CD4-positive, alpha-beta T cell treated with Interleukin-6 for 4 hours (primary cell): ENCODE data around the gene FAM222B.
"Not testable (repeated sequence)": the region's sequence is repeated elsewhere in the genome, so short reads cannot be mapped to it uniquely, and the experiment has no call there.

ENCODE experiments used
- DNase-seq: peaks from one replicate; pipeline ENCODE4 v3.0.0-alpha.2; 2020; ENCODE audit warnings: mixed read lengths

Gene FAM222B, protein sequence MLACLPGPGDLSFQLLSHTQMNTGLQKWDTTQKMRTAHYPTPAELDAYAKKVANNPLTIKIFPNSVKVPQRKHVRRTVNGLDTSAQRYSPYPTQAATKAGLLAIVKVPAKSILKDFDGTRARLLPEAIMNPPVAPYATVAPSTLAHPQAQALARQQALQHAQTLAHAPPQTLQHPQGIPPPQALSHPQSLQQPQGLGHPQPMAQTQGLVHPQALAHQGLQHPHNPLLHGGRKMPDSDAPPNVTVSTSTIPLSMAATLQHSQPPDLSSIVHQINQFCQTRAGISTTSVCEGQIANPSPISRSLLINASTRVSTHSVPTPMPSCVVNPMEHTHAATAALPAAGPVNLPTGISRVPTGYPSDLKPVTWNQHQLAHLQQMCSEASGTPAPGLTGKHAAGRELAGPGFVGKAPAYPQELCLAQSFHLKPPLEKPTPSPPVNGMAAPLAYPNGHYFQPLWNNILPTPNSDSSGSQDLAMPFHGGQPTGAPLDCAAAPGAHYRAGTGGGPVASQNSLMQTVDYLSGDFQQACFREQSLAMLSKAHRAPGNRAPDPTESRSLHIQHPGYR

DNA sequence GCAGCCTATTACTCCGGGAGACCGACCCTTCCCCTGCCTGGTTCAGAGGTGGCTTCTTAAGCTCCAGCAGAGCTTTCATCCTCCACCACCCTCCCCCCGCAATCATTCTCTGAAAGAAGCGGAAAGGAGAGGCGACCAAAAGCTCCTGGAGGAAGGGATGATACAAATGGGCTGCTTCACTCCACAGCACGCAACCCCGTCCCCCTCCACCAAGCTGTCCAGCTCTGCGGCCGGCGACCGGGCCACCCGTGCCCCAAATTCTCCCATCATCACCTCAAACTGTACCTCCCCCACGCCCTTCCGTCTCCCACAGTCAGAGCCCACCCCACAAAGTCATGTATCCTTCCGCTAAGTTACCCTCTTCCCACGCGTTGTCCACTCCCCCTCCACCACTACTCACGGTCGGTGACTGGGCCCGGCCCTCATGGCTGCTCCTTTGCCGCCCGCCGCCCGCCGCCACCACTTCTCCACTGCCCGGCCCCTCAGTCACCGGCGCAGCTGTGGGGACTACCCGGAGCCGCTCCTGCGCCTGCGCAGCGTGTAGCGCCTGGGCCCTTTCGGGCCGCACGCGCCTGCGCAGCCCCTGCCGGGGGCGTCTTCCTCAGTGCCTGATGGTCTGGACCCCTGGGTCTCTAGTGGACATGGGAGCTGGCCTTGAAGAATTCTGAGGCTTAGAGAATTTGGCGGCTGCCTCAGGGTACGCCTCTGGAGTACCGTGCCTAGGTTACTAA lies at the start of gene FAM222B:
FAM222B (minus strand) TSS at position 509 of the 731 bp plus-strand sequence. CDS start 76,123 bp downstream, outside the sequence.
- peak; percentile 87 for DNase-seq

GRCh38 chr17:28892024-28892423 lies 49.4 kb upstream of the FAM222B start:
- no peak for DNase-seq

GRCh38 chr17:28891201-28891600 lies 48.6 kb upstream of the FAM222B start:
- DNase-seq = no peak

DNA sequence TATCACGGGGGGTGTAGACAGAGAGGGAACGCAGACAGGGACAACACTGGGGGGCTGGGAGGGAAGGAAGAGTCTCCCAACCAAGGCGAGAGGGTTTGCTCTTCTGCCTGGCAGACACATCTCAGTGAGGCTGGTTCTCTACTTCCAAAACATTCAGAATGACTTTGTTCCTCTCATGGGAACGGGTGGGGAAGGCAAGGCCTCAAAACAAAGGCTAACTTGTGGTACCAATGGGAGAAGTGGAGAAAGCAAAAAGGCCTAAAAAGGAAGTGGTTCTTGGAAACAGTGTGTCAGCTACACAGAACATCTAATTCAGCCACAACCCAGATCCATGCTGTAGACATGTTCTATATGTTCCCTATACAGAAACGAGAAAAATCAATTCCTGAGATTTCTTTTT lies 47.4 kb upstream of the FAM222B start:
- DNase-seq = no peak

DNA sequence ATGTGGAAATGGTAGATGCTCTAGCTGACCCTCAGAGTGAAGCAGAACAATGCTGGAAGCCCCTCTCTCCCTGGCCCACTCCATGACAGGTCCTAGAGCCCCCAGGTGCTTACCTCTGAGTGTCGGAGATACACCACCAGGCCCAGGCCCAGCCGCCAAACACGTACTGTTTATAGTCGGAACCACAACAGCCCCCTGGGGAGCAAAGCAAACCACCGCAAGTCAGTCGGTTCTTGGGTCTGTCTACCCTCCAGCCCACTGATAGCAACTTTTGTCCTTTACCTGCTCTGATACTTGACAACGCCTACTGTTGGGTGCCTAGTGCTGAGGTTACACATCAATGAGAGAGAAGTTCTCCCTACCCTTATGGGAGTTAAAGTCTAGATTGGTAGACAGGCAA lies 46.2 kb upstream of the FAM222B start:
- DNase-seq = no peak

GRCh38 chr17:28887871-28888471 lies 45.4 kb upstream of the FAM222B start:
- no peak for DNase-seq

- DNase-seq = no peak
Observed at GRCh38 chr17:28885951-28886350, 43.4 kb upstream of the FAM222B start.

DNA sequence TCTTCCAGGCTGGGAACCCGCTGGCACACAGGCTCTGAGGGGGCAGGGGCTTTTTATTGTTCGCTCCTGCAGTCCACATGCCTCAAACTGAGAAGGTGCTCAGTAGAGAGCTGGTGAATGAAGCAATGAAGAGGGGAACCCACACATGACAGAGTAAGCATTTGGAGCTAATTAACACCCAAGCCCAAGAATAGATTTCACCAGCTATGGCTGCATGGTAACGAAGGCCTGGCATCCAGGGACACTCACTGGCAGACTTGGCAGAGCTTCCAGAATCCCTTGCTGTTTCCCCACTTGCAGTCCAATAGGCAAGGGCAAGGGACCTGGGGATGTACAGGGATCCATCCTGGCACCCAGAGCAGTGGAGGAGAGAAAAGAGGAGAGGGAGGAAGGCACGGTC lies 42.8 kb upstream of the FAM222B start:
- no peak for DNase-seq

- DNase-seq = no peak
Observed at GRCh38 chr17:28883967-28884702, 41.5 kb upstream of the FAM222B start.

- no peak for DNase-seq
Observed at GRCh38 chr17:28882154-28882895, 39.7 kb upstream of the FAM222B start.

DNA sequence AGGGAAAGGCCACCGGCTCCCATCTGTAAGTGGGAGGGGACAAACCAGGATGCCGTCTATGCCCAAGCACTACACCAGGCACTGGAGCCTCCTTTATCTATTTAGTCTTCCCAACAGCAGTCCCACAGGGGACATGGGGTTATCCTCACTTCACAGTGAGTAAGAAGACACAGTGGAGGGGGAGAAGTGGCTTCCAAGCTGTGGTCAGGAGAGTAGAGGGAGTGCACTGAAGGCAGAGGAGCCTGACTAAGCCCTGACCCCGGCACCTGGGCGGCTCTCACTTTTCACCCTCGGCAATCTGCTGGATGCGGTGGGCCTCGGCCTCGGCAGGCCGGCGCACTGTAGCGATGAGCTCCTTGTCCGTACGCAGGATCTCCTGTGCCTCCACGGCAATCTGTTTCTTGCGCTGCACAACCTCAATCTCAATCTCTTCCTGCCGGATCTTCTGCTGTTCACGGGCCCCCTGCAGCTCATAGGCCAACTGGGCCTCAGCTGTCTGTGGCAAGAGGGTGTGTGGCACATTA lies 39.0 kb upstream of the FAM222B start:
- DNase-seq = no peak

GRCh38 chr17:28880572-28880945 lies 38.0 kb upstream of the FAM222B start:
- DNase-seq = no peak

DNA sequence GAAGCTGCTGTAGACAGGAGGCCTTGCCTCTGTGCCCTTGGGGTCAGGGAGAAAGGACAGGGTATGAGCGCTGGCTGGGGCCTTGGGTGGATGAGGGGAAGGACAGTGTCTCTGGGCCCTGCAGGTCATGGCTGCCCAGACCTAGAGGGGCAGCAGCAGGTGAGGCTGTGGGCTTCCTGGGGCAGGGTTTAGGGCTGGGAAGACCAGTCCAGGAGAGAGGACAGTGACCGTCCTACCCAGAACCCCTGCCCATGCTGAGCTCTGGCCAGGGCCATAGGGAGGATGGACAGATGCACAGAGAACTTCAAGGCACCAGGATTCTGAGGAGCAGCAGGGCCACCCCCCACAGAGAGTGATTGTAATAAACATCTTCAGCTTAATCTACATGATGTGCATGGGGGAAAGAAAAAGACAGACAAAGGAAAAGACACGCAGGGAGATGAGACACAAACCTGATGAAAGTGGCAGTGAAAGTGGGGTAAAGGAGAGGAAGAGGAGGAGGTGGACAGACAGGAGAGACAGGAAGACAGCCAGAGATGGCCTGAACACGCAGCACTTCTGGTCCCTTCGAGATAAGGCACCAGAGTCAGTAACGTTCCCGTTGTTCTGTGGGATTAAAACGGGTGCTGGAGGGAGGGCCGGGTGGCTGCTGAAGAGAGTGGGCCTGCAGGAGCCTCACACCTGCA lies 37.4 kb upstream of the FAM222B start:
- DNase-seq = no peak

GRCh38 chr17:28878981-28879380 lies 36.4 kb upstream of the FAM222B start:
- no peak for DNase-seq

GRCh38 chr17:28878158-28878910 lies 35.7 kb upstream of the FAM222B start:
- DNase-seq = no peak

GRCh38 chr17:28877150-28877711 lies 34.6 kb upstream of the FAM222B start:
- DNase-seq = not testable (repeated sequence)

DNA sequence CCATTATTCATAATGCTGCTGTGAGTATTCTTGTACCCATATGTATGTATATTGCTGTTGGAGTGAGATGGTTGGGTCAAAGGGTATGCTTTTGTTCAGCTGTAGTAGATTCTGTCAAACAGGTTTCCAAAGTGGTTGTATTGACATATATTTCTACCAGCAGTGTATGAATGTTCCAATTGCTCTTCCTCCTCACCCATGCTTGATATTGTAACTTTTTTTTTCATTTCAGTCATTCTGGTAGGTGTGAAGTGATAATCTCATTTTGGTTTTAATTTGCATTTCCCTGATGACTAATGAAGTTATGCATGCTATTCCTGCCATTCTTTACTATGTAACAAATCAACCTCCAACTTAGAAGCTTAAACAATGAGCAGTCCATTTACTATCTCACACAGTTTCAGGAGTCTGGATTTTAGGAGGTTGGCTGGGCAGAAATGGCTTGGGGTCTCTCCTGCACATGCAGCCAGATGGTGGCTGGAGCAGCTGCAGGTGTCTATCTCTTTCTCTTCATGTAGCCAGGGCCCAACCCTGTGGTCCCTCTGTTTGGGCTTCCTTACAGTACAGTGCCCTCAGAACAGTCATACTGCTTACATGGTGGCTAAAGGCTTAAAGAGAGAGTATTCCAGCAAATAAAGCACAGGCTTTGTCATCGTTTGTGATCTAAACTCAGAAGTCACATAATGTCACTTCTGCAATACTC lies 33.4 kb upstream of the FAM222B start:
- no peak for DNase-seq

GRCh38 chr17:28874750-28875149 lies 32.2 kb upstream of the FAM222B start:
- DNase-seq = no peak

GRCh38 chr17:28873839-28874238 lies 31.2 kb upstream of the FAM222B start:
- no peak for DNase-seq
